ENCODE results near the gene ZCCHC18.
"Not testable (repeated sequence)": the region's sequence is repeated elsewhere in the genome, so short reads cannot be mapped to it uniquely, and the experiment has no call there.

ZCCHC18 gene

GRCh38 chrX:104112326-104112951 lies at the start of gene ZCCHC18:
ZCCHC18 (plus strand) TSS chrX:104112523; CDS start chrX:104114112, 1,589 bp downstream.
- no peak for TF ChIP-seq CTCF (IDR thresholded peaks at IDR 0.05)

DNA sequence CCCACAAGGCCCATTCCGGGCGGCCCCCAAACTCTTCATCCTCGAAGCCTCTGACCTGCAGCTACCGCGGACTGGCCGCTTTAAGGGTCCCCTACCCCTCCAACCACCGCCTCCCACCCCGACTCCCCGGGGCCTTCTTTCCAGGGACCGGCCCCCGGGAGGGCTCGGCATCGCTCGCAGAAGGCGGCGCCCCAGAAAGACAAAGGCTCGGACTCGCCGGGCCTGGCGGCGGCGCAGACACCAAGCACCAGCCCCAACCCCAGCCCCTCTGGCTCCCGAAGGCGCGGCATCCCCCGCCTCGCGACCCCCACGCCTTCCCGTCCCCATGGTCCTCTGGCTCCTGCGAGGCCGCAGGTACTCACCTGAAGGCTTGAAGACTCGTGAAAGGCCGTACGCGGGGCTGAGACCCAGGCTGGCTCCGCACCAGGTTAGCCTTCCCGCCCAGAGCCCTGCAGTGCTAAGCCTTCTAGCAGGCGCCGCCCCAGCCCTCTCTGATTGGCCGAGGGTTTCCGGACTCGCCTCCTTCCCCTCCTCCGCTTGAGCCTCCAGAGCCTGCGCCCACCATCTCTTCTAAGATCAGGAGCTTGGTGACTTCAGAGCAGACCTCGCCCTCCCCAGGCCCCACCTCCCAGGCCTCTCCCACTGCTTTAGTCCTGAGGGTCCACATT lies 36.4 kb upstream of the ZCCHC18 start, which contains the start of gene TMSB15C:
Gene TMSB15C (minus strand): TSS at position 459 of the 668 bp plus-strand sequence.
- not testable (repeated sequence) for TF ChIP-seq CTCF (IDR thresholded peaks at IDR 0.05)

- no peak for TF ChIP-seq CTCF (IDR thresholded peaks at IDR 0.05)
These were observed 28.3 kb upstream of the ZCCHC18 start for GRCh38 chrX:104084063-104084462.

DNA sequence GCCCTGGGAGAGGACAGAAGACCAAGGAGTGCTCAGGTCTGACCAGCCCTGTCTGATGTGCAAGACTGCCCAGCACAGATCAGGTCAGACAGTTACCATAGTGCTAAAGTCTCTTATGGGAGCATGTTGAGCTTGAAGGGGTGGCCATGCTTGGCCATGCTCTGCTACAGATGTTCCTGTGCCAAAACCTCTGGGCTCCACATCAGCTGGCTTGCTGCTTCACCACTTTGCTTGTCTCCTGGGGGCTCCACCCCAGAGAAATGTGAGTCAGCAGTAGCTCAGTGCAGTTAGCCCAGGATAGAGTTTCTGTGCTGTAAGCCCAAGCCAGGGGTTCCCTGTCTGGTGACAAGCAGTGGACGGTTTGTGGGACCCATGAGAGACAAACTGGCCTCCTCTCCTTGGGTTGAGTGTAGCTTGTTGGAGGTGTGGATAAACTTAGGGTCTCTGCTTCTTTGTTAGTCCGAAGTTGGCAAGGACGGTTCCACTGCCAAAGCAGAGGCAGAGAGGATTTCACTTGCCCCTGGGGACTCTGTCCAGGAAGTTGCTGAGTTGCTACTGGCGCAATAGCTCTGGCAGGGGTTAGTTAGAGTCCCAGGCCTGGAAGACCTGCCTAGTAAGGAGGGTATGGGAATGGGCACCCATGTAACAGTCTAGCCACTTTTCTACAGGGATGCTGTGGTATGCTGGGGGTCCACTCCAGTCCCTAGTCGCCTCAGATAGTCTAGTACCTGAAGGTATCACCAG lies 27.6 kb upstream of the ZCCHC18 start:
- TF ChIP-seq CTCF (IDR thresholded peaks at IDR 0.05), result no peak

DNA sequence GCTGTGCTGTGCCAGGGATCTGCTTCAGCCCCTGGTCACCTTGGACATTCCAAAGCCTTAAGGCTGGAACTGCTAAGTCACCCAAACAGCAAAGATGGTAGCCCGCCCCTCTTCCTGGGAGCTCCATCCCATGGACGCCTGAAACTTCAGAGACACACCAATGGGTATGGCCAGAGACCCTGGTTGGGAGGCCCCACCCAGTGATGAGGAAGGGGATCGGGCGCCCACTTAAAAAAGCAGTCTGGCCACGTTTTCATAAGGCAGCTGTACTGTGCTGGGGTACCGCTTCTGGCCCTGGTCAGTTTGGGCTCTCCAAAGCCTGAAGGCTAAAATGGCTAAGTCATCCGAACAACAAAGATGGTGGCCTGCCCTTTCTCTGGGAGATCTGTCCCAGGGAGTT lies 26.8 kb upstream of the ZCCHC18 start:
- no peak for TF ChIP-seq CTCF (IDR thresholded peaks at IDR 0.05)

GRCh38 chrX:104085919-104086318 lies 26.4 kb upstream of the ZCCHC18 start:
- TF ChIP-seq CTCF (IDR thresholded peaks at IDR 0.05), result no peak

DNA sequence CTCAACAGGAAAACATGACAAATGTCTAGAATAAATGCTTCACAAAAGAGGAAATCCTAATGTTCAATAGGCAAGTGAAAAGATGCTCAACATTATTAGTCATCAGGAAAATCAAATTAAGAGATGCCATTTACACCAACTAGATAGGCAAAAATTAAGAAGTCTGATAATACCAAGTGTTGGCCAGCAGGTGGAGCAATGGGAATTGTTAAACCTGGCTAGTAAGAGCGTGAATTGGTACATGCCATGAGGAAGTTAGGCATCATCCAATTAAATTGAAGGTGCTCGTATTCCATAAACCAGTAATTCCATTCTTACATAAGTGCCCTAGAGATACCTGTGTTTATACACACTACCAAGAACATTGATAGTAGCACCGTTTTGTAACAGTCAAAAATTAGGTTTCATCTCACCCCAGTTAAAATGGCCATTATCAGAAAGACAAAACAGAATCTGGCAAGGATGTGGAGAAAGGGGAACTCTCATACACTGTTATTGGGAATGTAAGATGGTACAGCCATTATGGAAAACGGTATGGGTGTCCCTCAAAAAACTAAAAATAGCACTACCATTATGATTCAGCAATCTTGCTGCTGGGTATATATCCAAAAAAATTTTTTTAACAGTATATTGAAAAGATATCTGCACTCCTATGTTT lies 14.0 kb upstream of the ZCCHC18 start:
- peak; percentile 43; the same call in 1 of the 2 replicates for TF ChIP-seq CTCF (IDR thresholded peaks at IDR 0.05)
